RWPE1 (cell line): ENCODE measurements around the gene OAF.
"Not testable (repeated sequence)": the region's sequence is repeated elsewhere in the genome, so short reads cannot be mapped to it uniquely, and the experiment has no call there.

Experiments
- CTCF ChIA-PET: fragments of 350-600 bp; sonication (Branson Sonifier 250); formaldehyde crosslinking; extraction: SDS; loops from one replicate; lab custom pipeline; 2021; lab: Yijun Ruan, JAX
- POLR2A ChIA-PET: fragments of 400-600 bp; formaldehyde crosslinking; extraction: SDS; loops from one replicate; lab custom pipeline; 2020; ENCODE audit warnings: antibody characterized with exemption; ENCODE audit not compliant: low non-redundant PET; lab: Yijun Ruan, JAX
- DNase-seq: peaks from one replicate; pipeline ENCODE4 v3.0.0; 2012; ENCODE audit warnings: low spot score
- H3K27ac ChIP-seq: fragments of 450-650 bp; 2 replicates; pipeline ENCODE4 v1.5.1; 2017
- TF ChIP-seq, protein P1 (sequence below): fragments of 450-650 bp; conservative IDR thresholded peaks from 2 replicates; pipeline ENCODE4 v1.5.1; 2017; ENCODE audit warnings: low read depth, mild to moderate bottlenecking

Gene OAF

DNA sequence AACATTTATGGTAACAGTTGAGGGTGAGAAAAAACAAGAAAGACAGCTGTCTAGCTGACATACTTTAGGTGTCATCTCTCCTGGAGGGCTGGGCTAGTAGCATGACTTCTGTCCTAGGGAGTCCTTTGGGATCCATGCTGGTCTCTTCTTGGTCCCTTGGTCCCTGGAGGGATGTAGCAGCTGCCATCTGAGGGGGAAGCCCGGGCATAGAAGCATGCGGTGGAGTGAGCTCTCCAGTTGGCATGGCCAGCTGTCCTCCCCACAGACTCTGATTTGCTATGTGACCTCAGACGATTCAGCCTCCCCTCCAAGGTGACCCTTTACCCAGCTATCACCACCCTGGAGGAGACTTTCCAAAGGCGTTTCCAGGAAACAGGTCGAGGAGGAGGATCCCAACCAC lies 57.9 kb downstream of the OAF start:
- TF ChIP-seq, protein P1, sequence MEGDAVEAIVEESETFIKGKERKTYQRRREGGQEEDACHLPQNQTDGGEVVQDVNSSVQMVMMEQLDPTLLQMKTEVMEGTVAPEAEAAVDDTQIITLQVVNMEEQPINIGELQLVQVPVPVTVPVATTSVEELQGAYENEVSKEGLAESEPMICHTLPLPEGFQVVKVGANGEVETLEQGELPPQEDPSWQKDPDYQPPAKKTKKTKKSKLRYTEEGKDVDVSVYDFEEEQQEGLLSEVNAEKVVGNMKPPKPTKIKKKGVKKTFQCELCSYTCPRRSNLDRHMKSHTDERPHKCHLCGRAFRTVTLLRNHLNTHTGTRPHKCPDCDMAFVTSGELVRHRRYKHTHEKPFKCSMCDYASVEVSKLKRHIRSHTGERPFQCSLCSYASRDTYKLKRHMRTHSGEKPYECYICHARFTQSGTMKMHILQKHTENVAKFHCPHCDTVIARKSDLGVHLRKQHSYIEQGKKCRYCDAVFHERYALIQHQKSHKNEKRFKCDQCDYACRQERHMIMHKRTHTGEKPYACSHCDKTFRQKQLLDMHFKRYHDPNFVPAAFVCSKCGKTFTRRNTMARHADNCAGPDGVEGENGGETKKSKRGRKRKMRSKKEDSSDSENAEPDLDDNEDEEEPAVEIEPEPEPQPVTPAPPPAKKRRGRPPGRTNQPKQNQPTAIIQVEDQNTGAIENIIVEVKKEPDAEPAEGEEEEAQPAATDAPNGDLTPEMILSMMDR = no peak
- H3K27ac ChIP-seq = no peak overlapping the region
- POLR2A ChIA-PET = no interaction called here
- no peak for DNase-seq
- CTCF ChIA-PET = no interaction called here

DNA sequence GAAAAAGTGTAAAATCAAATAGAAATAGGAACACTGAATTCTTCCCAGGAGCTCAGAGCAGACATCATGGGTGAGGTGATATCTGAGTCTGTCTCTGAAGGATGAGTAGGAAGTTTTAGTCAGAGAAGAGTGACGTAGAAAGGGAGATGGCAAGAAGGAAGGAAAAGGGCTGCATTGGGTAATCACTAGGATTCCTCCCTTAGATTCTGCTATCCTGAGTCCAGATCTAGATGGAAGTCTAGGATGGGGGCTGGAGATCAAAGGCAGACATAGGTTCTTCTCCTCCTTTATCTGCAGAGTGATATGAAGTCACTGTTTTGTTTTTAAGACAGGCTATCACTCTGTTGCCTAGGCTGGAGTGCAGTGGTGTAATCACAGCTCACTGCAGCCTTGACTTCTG lies 59.6 kb downstream of the OAF start:
- H3K27ac ChIP-seq = no peak overlapping the region
- CTCF ChIA-PET = no interaction called here
- TF ChIP-seq, protein P1 = no peak
- POLR2A ChIA-PET = no interaction called here
- no peak for DNase-seq

DNA sequence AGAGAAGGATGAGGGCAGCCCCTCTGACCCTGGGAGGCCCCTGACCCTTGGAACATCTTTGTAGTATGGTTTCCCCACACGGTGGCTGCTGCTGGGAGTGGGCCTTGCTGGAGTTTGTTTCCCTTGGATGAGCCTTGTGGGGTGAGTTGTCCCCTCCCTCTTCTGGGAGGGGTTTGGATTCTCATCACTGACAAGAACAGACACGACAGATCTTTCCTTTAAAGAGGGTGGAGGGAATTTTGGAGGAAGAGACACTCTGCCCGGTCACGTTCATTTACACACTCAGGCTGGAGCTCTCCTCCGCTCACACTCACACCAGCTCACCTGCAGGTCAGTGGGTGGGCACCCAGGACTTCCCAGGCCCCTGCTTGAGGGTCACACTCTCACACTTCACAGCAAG lies 60.8 kb downstream of the OAF start:
- H3K27ac ChIP-seq = peak overlapping the region; percentile 71
- TF ChIP-seq, protein P1 = no peak
- DNase-seq = peak; percentile 36
- POLR2A ChIA-PET = no interaction called here
- CTCF ChIA-PET = no interaction called here

DNA sequence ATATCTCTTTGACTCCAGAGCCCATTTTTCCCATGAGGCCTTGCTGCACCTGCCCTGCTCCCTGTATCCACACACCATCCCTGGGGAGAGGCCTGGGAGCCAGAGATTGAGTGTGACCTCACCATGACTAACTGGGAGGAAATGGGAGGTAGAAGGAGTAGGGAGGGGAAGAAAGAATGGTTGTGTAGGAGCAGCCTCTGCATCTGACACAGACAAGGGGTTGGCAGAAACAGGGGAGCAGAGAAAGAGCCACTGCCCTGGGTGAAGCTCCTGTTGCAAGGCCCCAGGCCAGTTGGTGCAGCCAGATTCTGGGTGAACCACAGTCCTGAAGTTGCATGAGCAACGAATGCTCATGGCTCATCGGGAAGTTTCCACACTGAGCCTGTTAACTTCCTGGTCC lies 61.5 kb downstream of the OAF start:
- POLR2A ChIA-PET = no interaction called here
- peak overlapping the region; percentile 71 for H3K27ac ChIP-seq
- CTCF ChIA-PET = no interaction called here
- DNase-seq = peak; percentile 91
- TF ChIP-seq, protein P1 = no peak

DNA sequence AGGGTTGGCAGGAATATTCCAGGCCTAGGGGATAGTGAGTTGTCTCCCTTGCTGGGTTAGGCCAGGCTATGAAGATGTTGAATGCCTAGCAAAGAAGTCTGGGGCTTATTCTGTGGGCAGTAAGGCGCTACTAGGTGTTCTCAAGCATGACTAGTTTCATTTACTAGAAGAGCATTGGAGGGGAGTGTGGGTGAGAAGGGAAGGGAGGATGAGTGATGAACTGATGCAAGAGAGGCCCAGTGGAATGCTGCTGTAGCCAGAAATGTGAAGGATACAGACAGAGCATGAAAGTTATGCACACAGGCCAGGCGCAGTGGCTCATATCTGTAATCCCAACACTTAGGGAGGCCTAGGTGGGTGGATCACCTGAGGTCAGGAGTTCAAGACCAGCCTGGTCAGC lies 62.6 kb downstream of the OAF start:
- CTCF ChIA-PET = no interaction called here
- no peak for DNase-seq
- POLR2A ChIA-PET = no interaction called here
- H3K27ac ChIP-seq = no peak overlapping the region
- TF ChIP-seq, protein P1 = no peak

DNA sequence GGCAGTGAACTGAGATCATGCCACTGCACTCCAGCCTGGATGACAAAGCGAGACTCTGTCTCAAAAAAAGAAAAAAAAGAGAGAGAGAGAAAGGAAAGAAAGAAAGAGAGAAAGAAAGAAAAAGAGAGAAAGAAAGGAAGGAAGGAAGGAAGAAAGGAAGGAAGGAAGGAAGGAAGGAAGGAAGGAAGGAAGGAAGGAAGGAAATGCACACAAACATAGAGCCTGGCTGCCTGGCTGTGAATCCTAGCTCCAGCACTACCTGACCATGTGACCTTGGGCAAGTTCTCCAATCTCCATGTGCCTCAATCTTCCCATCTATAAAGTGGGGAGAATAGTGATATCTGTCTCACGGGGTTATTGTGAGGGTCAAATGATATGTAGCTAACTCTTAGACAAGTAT lies 63.1 kb downstream of the OAF start:
- H3K27ac ChIP-seq, POLR2A ChIA-PET, DNase-seq: not testable (repeated sequence)
- CTCF ChIA-PET = interaction anchor here (1.2 kb wide), 1 partner anchor 38 kb away, joined by 4 read pairs; no protein-coding TSS in a partner anchor

DNA sequence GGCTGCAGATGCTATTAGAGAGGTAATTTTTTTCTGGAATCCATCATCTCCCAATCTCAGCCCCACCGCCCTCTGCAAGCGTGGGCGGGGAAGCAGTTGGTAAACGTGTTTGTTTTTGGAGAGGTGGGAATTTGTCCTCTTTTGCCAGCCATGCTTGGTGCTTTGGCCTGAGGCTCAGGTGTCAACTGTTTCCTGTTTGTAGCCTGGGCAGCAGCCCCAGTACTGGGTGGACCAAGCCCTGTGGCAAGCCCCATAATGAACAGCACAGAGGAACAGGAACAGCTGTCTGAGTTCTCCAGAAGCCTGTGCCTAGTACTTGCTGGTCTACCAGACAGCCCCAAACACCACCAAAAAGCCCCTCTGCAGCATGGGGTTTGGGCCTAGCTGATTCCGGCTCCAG lies 68.7 kb downstream of the OAF start:
- TF ChIP-seq, protein P1 = no peak
- POLR2A ChIA-PET = interaction anchor here (0.5 kb wide), 1 partner anchor 223 kb away, joined by 3 read pairs; no protein-coding TSS in a partner anchor
- CTCF ChIA-PET = no interaction called here
- DNase-seq = no peak
- no peak overlapping the region for H3K27ac ChIP-seq
